Forelimb muscle (tissue), 1 donor: Measurements from ENCODE around the gene GPR39. TPM values are rescaled to one million over a fixed set of nuclear protein-coding genes. Genes with fewer than 3 reads are reported as not detected.

Experiments used
- DNase-seq: peaks from one replicate; pipeline ENCODE4 v3.0.0-alpha.2; 2013; ENCODE audit warnings: low read depth
- polyA plus RNA-seq: library from polyadenylated mRNA; unstranded; fragments of 120-200 nt; gene quantifications from one replicate; pipeline ENCODE4 v1.2.1, GENCODE V29; 2013; ENCODE audit not compliant: insufficient read length

Gene GPR39
- polyA plus RNA-seq, 1 donor, result 0.20 TPM

- no peak for DNase-seq
Measured at GRCh38 chr2:132442278-132442677, 25.7 kb downstream of the GPR39 start.

- no peak for DNase-seq
Measured at GRCh38 chr2:132443106-132443505, 26.5 kb downstream of the GPR39 start.

GRCh38 chr2:132446444-132446843 lies 29.8 kb downstream of the GPR39 start:
- DNase-seq, result no peak

- DNase-seq, result no peak
Measured at GRCh38 chr2:132448331-132448730, 31.7 kb downstream of the GPR39 start.

GRCh38 chr2:132448771-132449170 lies 32.2 kb downstream of the GPR39 start:
- no peak for DNase-seq

- DNase-seq, result no peak
Measured at GRCh38 chr2:132449868-132450267, 33.3 kb downstream of the GPR39 start.

- no peak for DNase-seq
Measured at GRCh38 chr2:132460781-132461180, 44.2 kb downstream of the GPR39 start.

GRCh38 chr2:132462236-132462635 lies 45.6 kb downstream of the GPR39 start:
- DNase-seq, result no peak

- no peak for DNase-seq
Measured at GRCh38 chr2:132463719-132464118, 47.1 kb downstream of the GPR39 start.

- no peak for DNase-seq
Measured at GRCh38 chr2:132465917-132466316, 49.3 kb downstream of the GPR39 start.

GRCh38 chr2:132466428-132467028 lies 49.9 kb downstream of the GPR39 start:
- no peak for DNase-seq

- no peak for DNase-seq
Measured at GRCh38 chr2:132468821-132469675, 52.4 kb downstream of the GPR39 start.

GRCh38 chr2:132470746-132471145 lies 54.1 kb downstream of the GPR39 start:
- no peak for DNase-seq

- DNase-seq, result no peak
Measured at GRCh38 chr2:132473174-132473883, 56.7 kb downstream of the GPR39 start.

GRCh38 chr2:132475615-132476014 lies 59.0 kb downstream of the GPR39 start:
- no peak for DNase-seq

GRCh38 chr2:132477436-132477835 lies 60.8 kb downstream of the GPR39 start:
- no peak for DNase-seq

- no peak for DNase-seq
Measured at GRCh38 chr2:132477962-132478361, 61.4 kb downstream of the GPR39 start.

GRCh38 chr2:132478461-132479105 lies 62.0 kb downstream of the GPR39 start:
- DNase-seq, result no peak

GRCh38 chr2:132479155-132479554 lies 62.5 kb downstream of the GPR39 start:
- no peak for DNase-seq

GRCh38 chr2:132482821-132483220 lies 66.2 kb downstream of the GPR39 start:
- DNase-seq, result no peak

- no peak for DNase-seq
Measured at GRCh38 chr2:132484144-132484543, 67.5 kb downstream of the GPR39 start.

GRCh38 chr2:132488491-132488890 lies 71.9 kb downstream of the GPR39 start:
- no peak for DNase-seq
